NCI-H128 (cell line): ENCODE data around the gene ERBB2.

Experiments used
- DNase-seq: peaks from one replicate; lab custom pipeline; 2025; ENCODE audit not compliant: unreplicated experiment; lab: John Stamatoyannopoulos, UW

Gene ERBB2

DNA sequence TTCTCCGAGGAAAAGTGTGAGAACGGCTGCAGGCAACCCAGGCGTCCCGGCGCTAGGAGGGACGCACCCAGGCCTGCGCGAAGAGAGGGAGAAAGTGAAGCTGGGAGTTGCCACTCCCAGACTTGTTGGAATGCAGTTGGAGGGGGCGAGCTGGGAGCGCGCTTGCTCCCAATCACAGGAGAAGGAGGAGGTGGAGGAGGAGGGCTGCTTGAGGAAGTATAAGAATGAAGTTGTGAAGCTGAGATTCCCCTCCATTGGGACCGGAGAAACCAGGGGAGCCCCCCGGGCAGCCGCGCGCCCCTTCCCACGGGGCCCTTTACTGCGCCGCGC is at the start of gene ERBB2:
Gene ERBB2, plus strand, starts transcription at position 247 of the 330 bp plus-strand sequence. CDS start 175 bp downstream, outside the sequence.
- DNase-seq, result no peak

- no peak for DNase-seq
Observed at GRCh38 chr17:39650121-39650579, 49.7 kb upstream of the ERBB2 start.

GRCh38 chr17:39651923-39652586 is 47.8 kb upstream of the ERBB2 start:
- DNase-seq, result no peak

GRCh38 chr17:39652587-39653315 is 47.1 kb upstream of the ERBB2 start:
- no peak for DNase-seq

GRCh38 chr17:39653316-39653661 is 46.6 kb upstream of the ERBB2 start:
- no peak for DNase-seq

GRCh38 chr17:39653662-39654331 is 46.1 kb upstream of the ERBB2 start:
- no peak for DNase-seq

- DNase-seq, result no peak
Observed at GRCh38 chr17:39655105-39655504, 44.8 kb upstream of the ERBB2 start.

DNA sequence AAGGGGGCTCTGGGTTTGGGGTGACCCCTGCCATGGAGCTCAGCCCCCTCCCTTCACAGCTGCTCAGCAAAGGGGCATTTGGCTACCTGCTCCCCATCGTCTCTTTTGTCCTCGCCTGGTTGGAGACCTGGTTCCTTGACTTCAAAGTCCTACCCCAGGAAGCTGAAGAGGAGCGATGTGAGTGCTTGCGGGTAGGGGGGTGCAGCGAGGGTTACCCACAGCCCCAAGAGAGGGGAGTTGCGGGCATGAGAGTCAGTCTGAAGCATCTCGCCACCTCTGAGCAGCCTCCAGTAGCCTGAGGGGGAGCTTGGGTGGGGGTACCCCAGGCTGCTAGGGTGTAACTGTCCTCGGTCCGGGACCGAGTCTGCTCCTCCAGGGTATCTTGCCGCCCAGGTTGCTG is 41.5 kb upstream of the ERBB2 start:
- DNase-seq, result no peak

GRCh38 chr17:39658760-39659159 is 41.1 kb upstream of the ERBB2 start:
- DNase-seq, result no peak

DNA sequence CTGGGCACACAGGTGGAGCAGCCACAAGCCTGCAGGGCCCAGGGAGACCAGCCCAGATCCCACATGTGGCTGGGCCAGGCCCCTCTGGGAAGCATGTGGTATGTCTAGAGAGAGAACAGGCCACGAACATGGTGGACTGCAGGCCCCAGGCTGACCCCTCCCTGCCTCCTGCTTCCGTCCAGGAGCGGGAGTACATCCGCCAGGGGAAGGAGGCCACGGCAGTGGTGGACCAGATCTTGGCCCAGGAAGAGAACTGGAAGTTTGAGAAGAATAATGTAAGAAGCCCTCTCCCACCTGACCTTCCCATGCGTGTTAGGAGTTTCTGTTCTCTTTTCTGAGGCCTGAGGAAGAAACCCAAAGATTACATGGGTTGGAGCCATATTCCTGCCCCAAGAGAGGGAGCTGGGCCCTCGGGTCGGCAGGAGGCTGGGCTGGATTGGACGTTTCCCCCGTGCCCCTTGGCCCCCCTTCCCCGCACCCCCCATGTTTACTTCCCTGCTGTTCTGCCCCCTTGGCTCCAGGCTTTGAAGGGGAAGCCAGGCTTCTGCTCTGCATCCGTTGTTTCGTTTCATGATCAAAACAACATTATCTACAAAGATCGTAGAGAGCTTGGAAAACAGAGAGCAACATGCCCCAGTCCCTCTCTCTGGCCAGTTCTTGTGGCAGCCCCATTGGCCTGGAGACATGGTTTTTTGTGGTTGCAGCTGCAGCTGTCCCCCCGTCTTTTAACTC is 40.4 kb upstream of the ERBB2 start:
- no peak for DNase-seq

DNA sequence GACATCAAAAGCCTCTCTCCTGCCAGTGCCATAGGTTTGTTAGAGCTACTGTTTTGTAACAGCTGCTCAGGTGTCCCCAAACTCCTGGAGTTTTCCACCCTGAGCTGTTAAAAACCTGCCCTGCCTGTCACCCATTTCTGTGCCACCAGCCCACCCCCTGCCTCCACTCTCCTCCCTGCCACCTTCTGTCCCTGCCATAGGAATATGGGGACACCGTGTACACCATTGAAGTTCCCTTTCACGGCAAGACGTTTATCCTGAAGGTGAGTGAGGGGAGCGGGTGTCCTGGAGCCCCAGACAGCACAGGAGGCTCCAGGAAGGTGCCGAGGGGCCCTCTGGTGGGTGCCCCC is 39.9 kb upstream of the ERBB2 start:
- DNase-seq, result no peak

DNA sequence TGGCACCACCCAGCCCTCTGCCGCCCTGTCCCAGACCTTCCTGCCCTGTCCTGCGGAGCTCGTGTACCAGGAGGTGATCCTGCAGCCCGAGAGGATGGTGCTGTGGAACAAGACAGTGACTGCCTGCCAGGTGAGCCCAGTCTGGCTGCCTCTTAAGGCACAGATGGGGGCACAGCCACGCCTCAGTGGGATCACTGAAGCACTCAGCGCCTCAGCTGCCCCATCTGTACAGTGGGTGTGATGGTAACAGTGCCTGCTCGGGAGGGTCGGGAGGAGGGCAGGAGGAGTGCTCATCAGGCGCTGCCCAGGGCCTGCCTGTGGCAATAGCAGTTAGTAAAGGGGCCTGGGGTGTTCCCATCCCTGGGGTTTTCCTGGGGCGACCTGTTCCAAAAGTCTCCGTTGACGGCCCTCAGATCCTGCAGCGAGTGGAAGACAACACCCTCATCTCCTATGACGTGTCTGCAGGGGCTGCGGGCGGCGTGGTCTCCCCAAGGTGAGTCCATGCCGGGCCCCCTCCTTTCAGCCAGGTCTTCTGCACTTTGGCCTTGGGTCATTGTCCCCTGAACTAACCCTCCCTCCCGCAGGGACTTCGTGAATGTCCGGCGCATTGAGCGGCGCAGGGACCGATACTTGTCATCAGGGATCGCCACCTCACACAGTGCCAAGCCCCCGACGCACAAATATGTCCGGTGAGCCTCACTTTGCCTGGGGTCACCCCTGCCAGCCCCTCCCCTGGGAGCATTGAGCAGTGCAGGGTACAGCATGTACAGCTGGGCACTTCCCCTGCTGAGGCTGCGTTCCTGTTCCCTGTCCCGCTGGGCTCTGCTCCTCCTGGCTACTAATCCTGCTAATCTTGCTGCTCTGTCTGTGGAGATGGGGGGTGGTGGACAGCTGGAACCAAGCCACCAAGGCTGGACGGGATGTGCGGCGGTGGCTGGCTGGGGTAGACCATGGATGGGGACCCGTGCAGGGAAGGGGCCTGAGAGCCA is 39.2 kb upstream of the ERBB2 start:
- DNase-seq, result no peak

GRCh38 chr17:39661744-39662541 is 37.9 kb upstream of the ERBB2 start:
- no peak for DNase-seq

GRCh38 chr17:39662551-39663339 is 37.1 kb upstream of the ERBB2 start:
- no peak for DNase-seq

DNA sequence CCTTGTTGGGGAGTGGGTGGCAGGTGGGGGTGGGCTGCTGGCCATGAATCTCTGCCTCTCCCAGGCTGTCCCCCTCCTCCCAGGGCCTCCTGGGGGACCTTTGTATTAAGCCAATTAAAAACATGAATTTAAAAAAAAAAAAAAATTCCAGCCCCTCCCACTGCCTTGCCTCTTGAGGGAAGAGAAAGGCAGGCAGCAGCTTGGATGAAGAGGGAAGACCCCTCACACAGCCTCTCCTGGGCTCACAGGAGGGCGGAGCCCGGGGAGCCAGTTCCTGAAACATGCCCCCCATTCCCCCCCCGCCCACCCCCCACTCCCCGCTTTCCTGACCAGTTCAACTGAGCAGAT is 36.5 kb upstream of the ERBB2 start:
- no peak for DNase-seq

DNA sequence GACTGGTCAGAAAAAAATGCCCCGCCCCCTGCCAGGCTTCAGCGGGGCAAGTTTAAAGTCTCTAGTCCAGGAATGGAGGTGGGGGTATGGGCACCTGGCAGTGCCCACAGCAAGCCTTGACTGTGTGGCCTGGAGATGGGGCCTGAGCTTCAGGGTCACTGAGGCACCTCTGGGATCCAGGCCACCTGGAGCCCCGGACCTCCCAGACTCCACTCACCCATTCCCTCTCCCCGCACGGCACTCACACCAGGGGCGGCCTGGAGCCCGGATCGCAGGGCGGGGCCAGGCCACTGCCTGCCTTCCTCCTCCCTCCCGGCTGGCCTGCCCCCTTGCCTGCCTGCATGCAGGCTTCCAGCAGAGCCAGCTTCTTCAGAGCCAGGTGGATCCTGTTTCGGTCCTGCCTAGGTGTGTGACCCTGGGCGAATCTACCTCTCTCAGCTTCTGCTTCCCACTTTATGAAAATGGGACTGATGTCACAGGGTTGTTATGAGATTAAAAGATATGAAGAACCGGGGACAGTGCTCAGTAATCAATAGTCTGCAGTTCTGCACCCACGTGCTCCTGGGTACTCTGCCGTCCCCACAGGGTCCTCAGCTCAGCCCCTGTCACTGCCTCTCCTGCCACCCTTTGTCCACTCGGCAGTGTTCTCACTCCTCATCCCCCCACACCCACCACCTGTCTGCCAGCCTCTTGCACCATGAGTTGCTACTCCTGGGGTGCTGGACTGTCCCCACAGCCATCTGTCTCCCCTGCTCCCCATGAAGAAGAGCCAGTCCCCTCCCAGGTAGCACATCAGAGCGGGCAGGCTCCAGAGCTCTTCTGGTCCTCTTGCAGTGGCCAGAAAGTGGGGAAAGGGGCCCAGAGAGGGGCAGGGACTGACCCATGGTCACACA is 35.9 kb upstream of the ERBB2 start:
- no peak for DNase-seq

DNA sequence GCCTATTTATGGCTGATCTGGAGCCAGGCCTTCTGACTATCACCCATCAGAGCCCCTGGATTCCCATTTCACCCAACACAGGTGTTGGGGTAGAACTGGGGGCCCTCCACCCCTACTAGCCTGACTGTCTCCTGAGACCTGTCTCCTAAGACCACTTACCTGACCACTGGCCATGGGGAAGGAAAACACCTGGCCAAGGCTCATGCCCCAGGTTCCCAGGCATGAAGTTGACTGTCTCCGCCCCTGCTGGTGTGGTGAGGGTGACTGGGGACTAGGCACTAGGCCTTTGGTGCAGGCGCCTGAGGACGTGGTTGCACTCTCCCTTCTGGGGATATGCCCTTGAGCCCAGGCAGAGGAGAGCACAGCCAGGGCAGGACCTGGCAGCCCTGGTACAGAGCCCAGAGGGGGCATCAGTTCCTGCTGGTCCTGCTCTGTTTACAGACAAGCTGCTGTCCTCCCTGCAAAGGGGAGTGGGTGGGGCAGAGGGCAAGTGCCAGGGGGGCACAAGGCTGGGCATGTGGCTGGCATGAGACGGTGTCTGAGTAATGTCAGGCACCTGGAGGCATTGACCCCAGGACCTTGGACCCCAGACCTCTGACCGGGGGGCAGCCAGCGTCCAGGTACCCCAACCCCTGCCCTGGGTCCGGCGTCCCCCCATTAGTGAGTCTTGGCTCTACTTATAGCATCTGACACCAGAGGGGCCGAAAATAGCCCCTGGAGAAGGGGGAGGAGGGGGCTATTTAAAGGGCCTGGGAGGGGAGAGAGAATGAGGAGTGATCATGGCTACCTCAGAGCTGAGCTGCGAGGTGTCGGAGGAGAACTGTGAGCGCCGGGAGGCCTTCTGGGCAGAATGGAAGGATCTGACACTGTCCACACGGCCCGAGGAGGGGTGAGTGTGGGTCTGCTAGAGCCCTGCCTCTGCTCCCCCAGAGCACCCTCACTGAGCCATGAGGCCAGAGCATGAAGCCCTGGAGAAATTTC is 35.0 kb upstream of the ERBB2 start, which contains the start of gene TCAP:
Gene TCAP, plus strand, starts transcription at position 769 of the 981 bp plus-strand sequence. Its CDS starts 11 bp downstream, at position 780.
- DNase-seq, result no peak
